Activated CD4-positive, alpha-beta T cell treated with anti-CD3 and anti-CD28 coated beads, Interleukin-10, Interleukin-2, amounts not matched to agents 100 ng/mL and 50 ng/mL, durations not matched to agents 16 hours and 8 hours (primary cell): Measurements from ENCODE around the gene DISP3.

Source experiments
- DNase-seq: peaks from one replicate; pipeline ENCODE4 v3.0.0-alpha.2; 2020

DISP3 gene

GRCh38 chr1:11531943-11532342 lies 53.0 kb downstream of the DISP3 start:
- no peak for DNase-seq

- DNase-seq: no peak
Measured at GRCh38 chr1:11533790-11534787, 55.1 kb downstream of the DISP3 start.

GRCh38 chr1:11534846-11535245 lies 55.9 kb downstream of the DISP3 start:
- no peak for DNase-seq

- no peak for DNase-seq
Measured at GRCh38 chr1:11535316-11535715, 56.4 kb downstream of the DISP3 start.

- no peak for DNase-seq
Measured at GRCh38 chr1:11535761-11536572, 57.0 kb downstream of the DISP3 start.

GRCh38 chr1:11536573-11537379 lies 57.8 kb downstream of the DISP3 start:
- DNase-seq: no peak

GRCh38 chr1:11537380-11537764 lies 58.4 kb downstream of the DISP3 start:
- DNase-seq: no peak

- DNase-seq: no peak
Measured at GRCh38 chr1:11537854-11538591, 59.1 kb downstream of the DISP3 start.

GRCh38 chr1:11538886-11539285 lies 59.9 kb downstream of the DISP3 start:
- no peak for DNase-seq

GRCh38 chr1:11539850-11540772 lies 61.2 kb downstream of the DISP3 start:
- no peak for DNase-seq

GRCh38 chr1:11540773-11541160 lies 61.8 kb downstream of the DISP3 start:
- no peak for DNase-seq

GRCh38 chr1:11541236-11541635 lies 62.3 kb downstream of the DISP3 start:
- no peak for DNase-seq

GRCh38 chr1:11541956-11542355 lies 63.0 kb downstream of the DISP3 start:
- no peak for DNase-seq

GRCh38 chr1:11543392-11543791 lies 64.4 kb downstream of the DISP3 start:
- DNase-seq: no peak

GRCh38 chr1:11543796-11544195 lies 64.8 kb downstream of the DISP3 start:
- no peak for DNase-seq

GRCh38 chr1:11546456-11546855 lies 67.5 kb downstream of the DISP3 start:
- DNase-seq: no peak

- DNase-seq: peak; percentile 36
Measured at GRCh38 chr1:11550664-11551283, 71.8 kb downstream of the DISP3 start.

GRCh38 chr1:11558276-11558675 lies 79.3 kb downstream of the DISP3 start:
- DNase-seq: no peak

GRCh38 chr1:11558871-11559590 lies 80.1 kb downstream of the DISP3 start:
- DNase-seq: no peak

GRCh38 chr1:11559591-11559970 lies 80.6 kb downstream of the DISP3 start:
- DNase-seq: no peak
